Gastroesophageal sphincter (tissue), 3 donors: ENCODE results near the gene ANKRD40.

ENCODE experiments used
- CTCF ChIP-seq, 4 experiments: fragments of 200-600 bp in 2 of 4; fragments of 450-650 bp in 2 of 4; sonication (generic) in 1 of 4; IDR thresholded peaks; one replicate each; pipeline ENCODE4 v1.5.1; 2017 to 2019; ENCODE audit warnings: antibody characterized with exemption in 4 of 4, mild to moderate bottlenecking in 2 of 4, moderate library complexity in 2 of 4
- POLR2A ChIP-seq, 2 donors: fragments of 450-650 bp; IDR thresholded peaks; one replicate each; pipeline ENCODE4 v1.6.1; 2017; ENCODE audit warnings: antibody characterized with exemption in 2 of 2, mild to moderate bottlenecking in 2 of 2, moderate library complexity in 1 of 2

DNA sequence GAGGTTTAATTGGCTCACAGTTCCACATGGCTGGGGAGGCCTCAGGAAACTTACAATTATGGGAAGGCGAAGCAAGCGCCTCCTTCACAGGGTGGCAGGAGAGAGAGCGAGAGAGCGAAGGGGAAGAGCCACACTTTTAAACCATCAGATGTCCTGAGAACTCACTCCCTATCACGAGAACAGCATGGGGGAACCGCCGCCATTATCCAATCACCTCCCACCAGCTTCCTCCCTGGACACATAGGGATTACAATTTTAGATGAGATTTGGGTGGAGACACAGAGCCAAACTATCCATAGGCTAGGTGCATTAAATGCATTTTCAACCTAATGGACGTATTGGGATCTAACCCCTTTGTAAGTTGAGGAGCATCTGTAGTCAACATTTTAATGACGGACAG is 4.9 kb upstream of the ANKRD40 start:
- TF ChIP-seq CTCF (IDR thresholded peaks at IDR 0.05) (no peak), POLR2A (IDR thresholded peaks at IDR 0.05) (no peak)
